Measurements from ENCODE around the gene DZIP1.
A peak's percentile ranks its signal among the peaks of the same experiment; 100 is the strongest.
"Not testable (repeated sequence)": the region's sequence is repeated elsewhere in the genome, so short reads cannot be mapped to it uniquely, and the experiment has no call there.

The DZIP1 gene, protein sequence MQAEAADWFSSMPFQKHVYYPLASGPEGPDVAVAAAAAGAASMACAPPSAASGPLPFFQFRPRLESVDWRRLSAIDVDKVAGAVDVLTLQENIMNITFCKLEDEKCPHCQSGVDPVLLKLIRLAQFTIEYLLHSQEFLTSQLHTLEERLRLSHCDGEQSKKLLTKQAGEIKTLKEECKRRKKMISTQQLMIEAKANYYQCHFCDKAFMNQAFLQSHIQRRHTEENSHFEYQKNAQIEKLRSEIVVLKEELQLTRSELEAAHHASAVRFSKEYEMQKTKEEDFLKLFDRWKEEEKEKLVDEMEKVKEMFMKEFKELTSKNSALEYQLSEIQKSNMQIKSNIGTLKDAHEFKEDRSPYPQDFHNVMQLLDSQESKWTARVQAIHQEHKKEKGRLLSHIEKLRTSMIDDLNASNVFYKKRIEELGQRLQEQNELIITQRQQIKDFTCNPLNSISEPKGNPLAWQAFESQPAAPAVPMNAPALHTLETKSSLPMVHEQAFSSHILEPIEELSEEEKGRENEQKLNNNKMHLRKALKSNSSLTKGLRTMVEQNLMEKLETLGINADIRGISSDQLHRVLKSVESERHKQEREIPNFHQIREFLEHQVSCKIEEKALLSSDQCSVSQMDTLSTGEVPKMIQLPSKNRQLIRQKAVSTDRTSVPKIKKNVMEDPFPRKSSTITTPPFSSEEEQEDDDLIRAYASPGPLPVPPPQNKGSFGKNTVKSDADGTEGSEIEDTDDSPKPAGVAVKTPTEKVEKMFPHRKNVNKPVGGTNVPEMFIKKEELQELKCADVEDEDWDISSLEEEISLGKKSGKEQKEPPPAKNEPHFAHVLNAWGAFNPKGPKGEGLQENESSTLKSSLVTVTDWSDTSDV

DNA sequence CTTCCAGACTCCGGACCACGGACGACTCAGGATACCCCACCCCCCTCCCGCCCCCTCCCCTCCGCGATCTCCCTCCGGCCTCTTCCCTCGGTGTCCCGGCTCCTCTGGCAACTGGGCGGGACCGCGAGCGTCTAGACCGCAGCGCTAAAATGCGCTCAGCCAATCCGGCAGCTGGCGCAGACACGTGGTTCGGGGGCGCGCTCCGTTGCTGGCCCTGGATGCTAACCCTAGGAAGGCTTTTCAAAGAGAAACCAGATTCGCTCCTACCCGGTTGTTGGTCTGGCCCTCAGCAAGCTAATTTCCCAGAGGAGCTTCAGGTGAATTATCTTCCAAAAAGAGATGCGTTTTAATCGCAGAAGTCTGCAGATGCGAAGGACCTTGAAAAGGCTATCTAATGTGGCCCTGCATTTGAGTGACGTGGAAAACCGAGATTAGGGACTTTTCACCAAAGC lies at the start of gene DZIP1:
TSS of gene DZIP1 (minus strand) at position 106 of the 452 bp plus-strand sequence. CDS start 2,677 bp downstream, outside the sequence.
- no peak for DNase-seq (ENCODE audit: low read depth in 2 of 2)

DNA sequence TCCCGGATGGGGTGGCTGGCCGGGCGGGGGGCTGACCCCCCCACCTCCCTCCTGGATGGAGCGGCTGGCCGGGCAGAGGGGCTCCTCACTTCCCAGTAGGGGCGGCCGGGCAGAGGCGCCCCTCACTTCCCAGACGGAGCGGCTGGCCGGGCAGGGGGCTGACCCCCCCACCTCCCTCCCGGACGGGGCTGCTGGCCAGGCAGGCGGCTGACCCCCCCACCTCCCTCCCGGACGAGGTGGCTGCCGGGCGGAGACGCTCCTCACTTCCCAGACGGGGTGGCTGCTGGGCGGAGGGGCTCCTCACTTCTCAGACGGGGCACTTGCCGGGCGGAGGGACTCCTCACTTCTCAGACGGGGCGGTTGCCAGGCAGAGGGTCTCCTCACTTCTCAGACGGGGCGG lies 46.5 kb upstream of the DZIP1 start:
- DNase-seq (ENCODE audit: low read depth in 2 of 2) = not testable (repeated sequence)

DNA sequence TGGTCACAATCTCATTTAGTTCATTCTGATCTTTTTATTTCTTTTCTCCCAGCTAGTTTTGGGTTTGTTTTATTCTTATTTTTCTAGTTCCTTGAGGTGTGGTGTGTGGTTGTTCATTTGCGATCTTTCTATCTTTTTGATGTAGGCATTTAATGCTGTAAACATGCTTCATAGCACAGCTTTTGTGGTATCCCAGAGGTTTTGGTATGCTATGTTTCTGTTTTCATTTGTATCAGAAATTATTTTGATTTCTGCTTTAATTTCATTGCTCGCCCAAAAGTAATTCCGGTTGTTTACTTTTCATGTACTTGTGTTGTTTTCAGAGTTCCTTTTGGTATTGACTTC lies 45.0 kb upstream of the DZIP1 start:
- DNase-seq (ENCODE audit: low read depth in 2 of 2) = no peak

DNA sequence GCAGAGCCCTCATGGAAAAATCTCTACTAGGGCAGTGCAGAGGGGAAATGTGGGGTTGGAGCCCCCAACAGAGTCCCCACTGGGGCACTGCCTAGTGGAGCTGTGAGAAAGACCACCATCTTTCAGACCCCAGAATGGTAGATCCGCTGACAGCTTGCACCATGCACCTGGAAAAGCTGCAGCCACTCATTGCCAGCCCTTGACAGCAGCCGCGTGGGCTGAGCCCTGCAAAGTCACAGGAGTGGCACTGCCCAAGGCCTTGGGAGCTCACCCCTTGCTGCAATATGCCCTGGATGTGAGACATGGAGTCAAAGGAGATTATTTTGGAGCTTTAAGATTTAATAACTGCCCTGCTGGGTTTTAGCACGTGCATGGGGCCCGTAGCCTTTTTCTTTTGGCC lies 40.5 kb upstream of the DZIP1 start:
- not testable (repeated sequence) for DNase-seq (ENCODE audit: low read depth in 2 of 2)

DNA sequence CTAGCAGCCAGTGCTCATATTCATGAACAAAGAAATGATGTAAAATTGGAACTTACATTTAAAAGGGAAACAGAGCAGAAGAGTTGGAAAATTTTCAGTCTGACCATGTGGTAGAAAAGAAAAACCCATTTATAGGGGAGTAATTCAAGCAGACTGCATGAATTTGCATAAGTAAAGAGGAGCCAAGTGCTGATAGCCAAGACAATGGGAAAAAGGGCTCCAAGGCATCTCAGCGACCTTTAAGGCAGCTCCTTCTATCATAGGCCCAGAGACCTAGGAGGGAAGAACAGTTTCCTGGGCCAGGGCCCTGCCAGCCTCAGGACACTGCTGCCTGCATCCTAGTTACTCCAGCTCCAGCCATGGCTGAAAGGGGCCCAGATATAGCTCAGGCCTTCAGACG lies 39.9 kb upstream of the DZIP1 start:
- DNase-seq (ENCODE audit: low read depth in 2 of 2) = no peak

DNA sequence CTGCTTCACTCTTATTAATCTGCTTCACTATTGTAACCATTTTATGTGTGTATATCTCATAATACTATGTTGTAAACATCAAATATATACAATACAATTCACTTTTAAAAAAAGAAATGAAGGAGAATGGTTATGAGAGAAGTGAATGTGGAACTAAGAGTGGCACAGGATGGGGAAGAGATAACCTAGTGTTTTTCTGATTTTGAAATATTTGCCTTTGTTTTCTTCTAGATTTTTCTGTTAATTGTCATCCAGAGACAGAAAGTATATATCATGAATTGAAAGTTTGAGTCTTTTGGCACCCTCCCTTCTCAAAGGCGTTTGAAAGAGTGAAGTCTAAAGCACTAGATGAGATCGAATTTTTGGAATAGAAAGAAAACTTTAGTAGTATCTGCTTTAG lies 35.2 kb upstream of the DZIP1 start:
- no peak for DNase-seq (ENCODE audit: low read depth in 2 of 2)

DNA sequence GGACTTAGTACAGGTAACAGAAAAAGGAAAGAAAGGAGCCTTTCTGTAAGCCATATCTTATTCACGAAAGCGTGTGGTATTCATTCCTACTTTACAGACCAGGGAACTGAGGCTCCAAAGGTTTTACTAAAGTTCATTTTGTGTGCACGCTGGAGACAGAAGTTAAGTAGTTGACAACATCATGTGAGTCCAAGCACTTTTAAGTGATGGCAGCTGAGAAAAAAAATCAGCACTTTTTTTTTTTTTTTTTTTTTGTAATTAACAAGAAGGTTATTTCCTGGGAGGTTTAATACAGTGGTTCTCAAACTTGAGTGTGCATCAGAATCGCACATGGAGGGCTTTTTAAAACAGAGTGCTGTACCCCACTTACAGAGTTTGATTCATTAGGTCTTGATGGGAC lies 34.5 kb upstream of the DZIP1 start:
- no peak for DNase-seq (ENCODE audit: low read depth in 2 of 2)

DNA sequence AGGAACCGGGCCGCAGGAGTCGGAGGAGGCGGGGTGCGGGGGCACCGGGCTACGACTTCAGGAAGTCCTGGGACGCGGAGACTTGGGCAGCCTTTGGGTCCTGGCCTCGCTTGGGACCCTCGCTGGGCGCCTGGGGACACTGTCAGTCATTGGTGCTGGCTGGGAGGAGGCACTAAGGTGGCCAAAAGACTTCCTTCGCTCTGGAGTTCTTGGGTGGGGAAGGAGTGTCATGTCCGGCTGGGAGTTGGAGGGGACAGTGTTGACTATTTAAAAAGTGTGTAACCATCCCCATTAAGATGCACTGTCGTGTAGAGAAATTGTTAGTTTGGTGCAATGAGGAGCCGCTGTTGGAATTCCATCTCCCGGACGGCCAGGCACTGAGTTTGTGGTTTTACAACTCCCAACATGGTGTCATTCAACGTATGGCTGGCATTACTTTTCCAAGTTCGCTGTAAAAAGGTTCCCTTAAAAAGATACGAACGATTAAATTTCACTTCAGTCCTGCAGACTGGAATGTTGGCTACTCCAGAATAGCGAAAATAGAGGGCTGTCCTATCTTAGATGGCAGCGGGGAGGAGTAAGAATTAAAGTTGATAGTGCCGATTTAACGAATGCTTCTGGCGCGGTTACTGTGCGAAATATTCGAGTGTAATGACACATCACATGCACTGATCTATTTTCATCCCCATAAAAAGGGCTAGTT lies 33.2 kb upstream of the DZIP1 start:
- DNase-seq (ENCODE audit: low read depth in 2 of 2) = no peak

DNA sequence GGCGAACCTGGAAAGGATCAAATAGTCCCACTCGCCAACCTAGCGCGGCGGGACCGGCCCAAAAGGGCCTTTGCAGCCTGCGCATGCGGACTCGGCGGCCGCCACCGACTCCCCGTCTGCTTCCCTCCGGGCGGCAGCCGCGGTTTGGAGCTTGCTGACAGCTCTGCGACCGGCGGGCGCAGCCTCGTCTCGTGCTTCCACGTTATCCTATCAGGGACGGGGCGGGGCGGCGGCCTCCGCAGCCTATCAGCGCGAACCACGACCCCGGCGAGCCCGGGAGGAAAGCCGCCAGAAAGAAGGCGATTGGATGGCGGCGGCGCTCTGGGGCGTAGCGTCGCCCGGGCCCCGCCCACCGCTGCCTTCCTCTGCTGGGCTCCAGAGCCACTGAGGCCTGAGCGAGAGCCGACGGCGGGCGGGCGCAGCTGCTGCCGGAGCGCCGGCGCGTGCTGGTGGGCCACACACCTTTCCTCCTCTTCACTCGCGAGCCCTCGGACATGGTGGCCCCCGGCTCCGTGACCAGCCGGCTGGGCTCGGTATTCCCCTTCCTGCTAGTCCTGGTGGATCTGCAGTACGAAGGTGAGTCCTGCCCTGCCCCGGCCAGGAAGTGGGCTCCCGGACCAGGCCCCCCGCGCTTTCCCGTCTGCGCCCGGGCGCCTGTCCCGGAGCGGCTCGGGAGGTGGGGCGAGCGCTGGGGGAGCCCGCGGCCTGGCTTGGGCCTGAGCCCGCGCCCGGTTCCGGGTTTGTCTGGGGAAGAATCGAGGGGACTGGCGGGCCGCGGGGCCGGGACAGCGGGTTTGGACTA lies 32.5 kb upstream of the DZIP1 start, which contains the start of gene DNAJC3:
TSS of gene DNAJC3 (plus strand) at position 378 of the 802 bp plus-strand sequence. CDS start at position 495, 117 bp downstream.
- DNase-seq (ENCODE audit: low read depth in 2 of 2) = peak; percentile 95

DNA sequence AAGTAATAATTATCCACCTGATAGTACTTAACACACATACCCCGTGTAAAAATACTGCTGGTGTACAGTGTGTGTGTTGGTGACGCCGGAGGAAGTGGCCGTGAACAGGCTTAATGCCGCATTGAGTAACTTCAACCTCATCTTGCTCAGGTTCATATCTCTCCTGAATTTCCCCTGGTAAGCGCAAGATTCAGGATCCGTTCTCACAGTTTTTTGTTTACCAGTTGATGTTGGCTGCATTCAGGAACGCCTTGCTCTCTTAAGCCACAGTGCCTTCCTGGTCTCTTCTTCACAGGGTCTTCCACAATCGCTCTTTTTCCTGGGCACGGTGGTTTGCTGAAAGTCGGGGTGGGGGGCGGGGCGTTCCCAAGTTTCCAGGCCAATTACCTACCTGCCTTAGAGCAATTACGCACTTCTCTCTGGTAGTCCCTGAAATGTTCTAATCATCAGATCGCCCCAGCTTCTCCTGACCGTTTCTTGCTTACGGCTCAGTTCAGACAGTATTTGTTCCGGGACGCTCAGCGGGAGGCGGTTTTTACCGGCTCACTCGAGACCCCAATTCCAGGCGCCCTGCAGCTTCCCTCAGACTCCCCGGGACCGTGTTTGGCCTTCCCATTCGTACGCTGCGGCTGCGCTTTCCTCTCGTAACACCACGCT lies 31.7 kb upstream of the DZIP1 start:
- DNase-seq (ENCODE audit: low read depth in 2 of 2) = no peak

DNA sequence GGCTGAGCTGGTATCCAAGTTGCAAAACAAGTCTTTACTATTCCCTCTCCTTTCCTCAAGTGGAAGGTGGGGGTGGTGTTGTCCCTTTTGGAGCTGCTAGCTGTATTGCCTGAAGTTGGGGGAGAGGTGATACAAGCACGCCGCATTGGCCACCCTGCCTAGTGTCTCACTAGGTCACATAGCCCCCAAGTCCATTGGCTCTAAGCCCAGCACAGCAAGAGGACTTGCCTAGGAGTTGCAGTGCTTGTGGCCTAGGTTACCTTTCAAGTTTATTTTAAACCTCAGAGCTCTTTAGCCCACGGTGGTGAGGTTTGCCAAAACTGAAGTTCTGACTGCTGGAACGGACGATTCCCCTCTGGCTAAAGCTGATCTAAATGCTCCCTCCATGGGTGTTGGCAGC lies 27.1 kb upstream of the DZIP1 start:
- DNase-seq (ENCODE audit: low read depth in 2 of 2) = no peak

DNA sequence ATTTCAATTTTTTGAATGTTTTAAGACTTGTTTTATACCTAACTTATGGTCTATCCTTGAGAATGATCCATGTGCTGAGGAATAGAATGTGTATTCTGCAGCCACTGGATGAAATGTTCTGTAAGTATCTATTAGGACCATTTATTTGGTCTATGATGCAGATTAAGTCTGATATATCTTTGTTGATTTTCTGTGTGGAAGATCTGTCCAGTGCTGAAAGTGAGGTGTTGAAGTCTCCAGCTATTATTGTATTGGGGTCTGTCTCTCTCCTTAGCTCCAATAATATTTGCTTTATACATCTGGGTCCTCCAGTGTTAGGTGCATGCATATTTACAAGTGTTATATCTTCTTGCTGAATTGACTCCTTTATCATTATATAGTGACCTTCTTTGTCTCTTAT lies 22.7 kb upstream of the DZIP1 start:
- DNase-seq (ENCODE audit: low read depth in 2 of 2) = not testable (repeated sequence)

DNA sequence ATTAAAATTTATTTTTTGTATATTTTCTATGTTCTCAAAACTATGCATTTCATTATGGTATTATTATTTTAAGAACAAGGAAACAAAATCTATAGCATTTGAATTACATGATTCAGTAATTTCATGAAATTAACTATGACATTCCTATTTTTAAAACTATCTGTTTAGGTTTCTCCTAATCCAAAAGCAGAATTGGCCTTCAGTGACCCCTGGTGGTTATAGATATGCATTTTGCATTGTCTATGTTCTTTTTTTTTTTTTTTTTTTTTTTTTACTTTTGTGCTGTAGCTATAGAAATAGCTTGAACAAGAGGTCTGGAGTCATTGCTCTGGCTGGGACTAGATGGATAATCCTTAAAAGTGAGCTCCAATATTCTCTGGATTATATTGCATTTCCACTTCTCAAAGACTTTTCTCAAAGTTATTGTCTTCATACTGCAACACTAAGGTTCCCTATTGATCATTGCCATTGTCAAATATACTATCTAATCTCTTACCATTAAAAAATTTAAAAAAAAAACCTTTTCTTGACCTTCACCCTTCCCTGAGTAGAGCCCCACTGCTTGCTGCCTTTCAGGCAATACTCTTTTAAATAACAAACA lies 16.6 kb upstream of the DZIP1 start:
- no peak for DNase-seq (ENCODE audit: low read depth in 2 of 2)

DNA sequence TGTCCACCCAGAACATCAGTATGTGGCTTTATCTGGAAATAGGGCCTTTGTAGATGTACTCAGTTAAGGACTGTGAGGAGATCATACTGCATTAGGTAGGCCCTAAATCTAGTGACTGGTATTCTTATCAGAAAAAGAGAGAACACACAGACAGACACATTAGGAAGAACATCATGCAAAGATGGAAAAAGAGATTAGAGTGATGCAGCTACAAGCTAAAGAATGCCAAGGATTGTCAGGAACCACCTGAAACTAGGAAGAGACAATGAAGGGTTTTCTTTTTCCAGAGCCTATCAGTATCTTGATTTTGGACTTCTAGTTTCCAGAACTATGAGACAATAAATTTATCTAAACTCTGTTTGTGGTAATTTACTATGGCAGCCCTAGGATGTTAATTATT lies 15.0 kb upstream of the DZIP1 start:
- no peak for DNase-seq (ENCODE audit: low read depth in 2 of 2)

DNA sequence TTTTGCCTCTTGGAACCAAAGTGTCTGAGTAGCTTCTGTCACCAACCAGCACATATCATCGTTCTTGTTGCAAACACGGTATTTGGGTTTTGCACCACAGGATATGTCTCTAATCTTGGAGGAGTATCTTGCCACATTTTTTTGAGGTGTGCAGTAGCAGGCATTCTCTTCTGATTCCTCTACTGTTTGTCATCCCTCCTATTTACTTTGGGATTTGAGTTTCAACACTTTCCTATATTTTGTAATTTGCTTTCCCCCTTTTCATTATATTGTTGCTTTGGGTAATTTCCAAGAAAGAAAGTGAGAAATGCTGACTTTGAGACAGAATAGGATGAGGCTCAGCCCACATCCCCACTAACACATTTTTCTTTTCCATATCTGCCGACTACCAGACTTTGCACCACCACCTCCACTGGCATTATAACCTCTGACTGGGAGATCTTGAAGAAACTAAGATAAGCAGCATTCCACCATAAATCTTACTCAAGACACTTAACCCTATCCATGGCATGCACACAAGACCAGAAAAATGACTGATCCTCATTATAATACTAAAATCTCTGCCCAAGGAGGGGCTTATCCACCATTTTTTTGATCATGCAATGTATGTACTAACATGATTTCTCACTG lies 12.0 kb upstream of the DZIP1 start:
- DNase-seq (ENCODE audit: low read depth in 2 of 2) = no peak

DNA sequence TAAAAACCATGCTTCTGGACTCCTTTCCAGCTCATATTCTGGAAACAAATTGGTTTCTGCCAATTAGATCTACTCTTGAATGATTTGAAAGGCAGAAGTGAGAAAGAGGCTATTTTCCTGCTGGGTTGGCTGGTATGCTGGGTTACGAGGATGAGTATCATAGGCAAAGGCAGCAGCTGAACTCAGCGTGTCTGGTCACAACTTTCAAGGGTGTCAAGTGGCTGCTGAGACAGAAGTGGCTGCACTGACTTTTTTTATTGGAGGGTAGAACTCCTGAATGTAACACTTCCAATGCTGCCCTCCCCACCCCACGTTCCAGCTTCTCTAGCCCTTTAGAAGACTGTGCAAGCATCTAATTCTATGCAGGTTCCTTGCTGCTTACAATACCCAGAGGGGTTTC lies 8.3 kb upstream of the DZIP1 start:
- no peak for DNase-seq (ENCODE audit: low read depth in 2 of 2)

DNA sequence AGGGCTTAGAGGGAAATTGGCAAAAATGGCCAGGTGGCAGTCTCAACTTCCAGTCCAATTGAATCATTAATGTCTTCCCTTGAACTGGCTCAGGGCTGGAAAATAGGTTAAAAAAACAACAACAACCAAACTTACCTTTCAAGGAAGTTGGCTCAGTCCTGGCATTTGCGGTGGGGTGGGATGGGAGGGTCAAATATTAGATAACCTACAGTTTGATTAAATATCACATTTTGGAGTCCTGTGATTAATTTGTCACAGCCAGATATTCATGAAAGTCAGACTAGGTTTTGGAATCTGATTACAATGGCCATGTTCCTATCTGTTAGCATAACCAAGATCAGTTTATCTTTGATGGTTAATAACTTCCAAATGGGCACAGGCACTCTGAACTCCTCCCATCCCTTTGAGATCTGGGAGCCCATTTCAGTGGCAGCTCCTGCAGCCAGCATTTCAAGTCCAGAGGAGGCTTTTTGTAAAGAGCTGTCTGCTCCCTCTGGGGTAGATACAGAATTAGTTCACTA lies 7.8 kb upstream of the DZIP1 start:
- DNase-seq (ENCODE audit: low read depth in 2 of 2) = no peak

DNA sequence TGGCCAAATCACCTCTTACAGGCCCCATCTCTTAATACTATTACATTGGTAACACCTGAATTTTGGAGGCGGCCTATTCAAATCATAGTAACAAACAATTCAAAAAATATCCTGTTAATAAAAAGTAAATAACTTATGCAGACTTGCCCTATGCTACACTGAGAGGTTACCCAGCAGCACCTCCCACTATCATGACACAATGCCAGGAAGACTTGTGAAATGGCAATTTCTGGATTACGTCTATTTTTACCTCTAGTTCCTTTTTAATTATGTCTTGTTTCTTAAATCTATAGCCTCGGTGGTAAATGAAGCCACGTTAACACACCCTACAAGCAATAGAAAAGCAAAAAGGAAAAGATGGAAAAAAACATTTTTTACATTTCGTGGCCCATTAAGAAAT lies 6.2 kb upstream of the DZIP1 start:
- no peak for DNase-seq (ENCODE audit: low read depth in 2 of 2)

DNA sequence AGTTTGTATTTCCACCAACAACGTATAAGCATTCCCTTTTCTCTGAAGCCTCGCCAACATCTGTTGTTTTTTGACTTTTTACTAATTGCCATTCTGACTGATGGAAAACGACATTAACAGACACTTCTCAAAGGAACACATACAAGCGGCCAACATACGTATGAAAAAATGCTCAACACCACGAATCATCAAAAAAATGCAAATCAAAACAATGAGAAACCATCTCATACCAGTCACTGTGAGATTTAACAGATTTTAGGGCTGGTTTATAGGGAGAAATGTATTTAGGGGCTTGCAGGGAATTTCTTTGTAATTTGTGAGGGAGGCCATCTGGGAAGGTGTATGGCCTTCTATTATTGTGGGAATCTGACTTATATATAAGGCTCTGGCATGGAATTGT lies 2.8 kb upstream of the DZIP1 start:
- DNase-seq (ENCODE audit: low read depth in 2 of 2) = no peak

Data from stimulated activated CD8-positive, alpha-beta memory T cell treated with anti-CD3 and anti-CD28 coated beads, Interleukin-7, amount 100 ng/mL, for 1 hour (primary cell).